Subcutaneous abdominal adipose tissue (tissue), 5 donors: ENCODE measurements around the gene DNAJC27.

Source experiments
- H3K27ac ChIP-seq: one replicate; pipeline ENCODE4 v1.7.0; 2013; ENCODE audit warnings: low read depth, mild to moderate bottlenecking, inconsistent platforms, low read length, moderate library complexity
- H3K27me3 ChIP-seq, 5 donors: one replicate each; pipeline ENCODE4 v1.7.0; 2013; ENCODE audit warnings: low read length in 5 of 5, inconsistent platforms in 1 of 5; ENCODE audit not compliant: control insufficient read depth in 5 of 5, insufficient read depth in 4 of 5
- H3K36me3 ChIP-seq, 5 donors: one replicate each; pipeline ENCODE4 v1.7.0; 2013; ENCODE audit warnings: low read length in 5 of 5; ENCODE audit not compliant: control insufficient read depth in 5 of 5, insufficient read depth in 5 of 5
- H3K4me1 ChIP-seq, 5 donors: one replicate each; pipeline ENCODE4 v1.7.0; 2013; ENCODE audit warnings: low read length in 5 of 5, mild to moderate bottlenecking in 3 of 5, moderate library complexity in 1 of 5; ENCODE audit not compliant: control insufficient read depth in 5 of 5, insufficient read depth in 5 of 5
- H3K4me3 ChIP-seq, 5 donors: one replicate each; pipeline ENCODE4 v1.7.0; 2013; ENCODE audit warnings: low read length in 5 of 5, low read depth in 1 of 5
- H3K9ac ChIP-seq, 5 donors: one replicate each; pipeline ENCODE4 v1.7.0; 2013; ENCODE audit warnings: low read length in 5 of 5, mild to moderate bottlenecking in 4 of 5, moderate library complexity in 3 of 5
- H3K9me3 ChIP-seq, 5 donors: one replicate each; pipeline ENCODE4 v1.7.0; 2013; ENCODE audit warnings: low read length in 5 of 5; ENCODE audit not compliant: control insufficient read depth in 5 of 5
- donor health status: healthy.
- donor health status: healthy.
- donor health status: healthy.
- donor health status: healthy.
- donor health status: healthy.

The DNAJC27 gene

GRCh38 chr2:24994146-24994724 is 22.5 kb upstream of the DNAJC27 start:
- Histone ChIP-seq H3K36me3 (no peaks in the 10 kb centered on the region), H3K27me3 (no peaks in the 10 kb centered on the region), H3K9ac (no peak overlapping the region), H3K4me1 (peaks cover 0 to 5% (median 0%) of the 10 kb centered on the region in 5 donors), H3K4me3 (no peak overlapping the region), H3K9me3 (no peaks in the 10 kb centered on the region), H3K27ac (no peak overlapping the region)

- H3K4me3 ChIP-seq: no peak overlapping the region
- H3K36me3 ChIP-seq: no peaks in the 10 kb centered on the region
- no peaks in the 10 kb centered on the region for H3K9me3 ChIP-seq
- peaks cover 0 to 5% (median 0%) of the 10 kb centered on the region in 5 donors for H3K4me1 ChIP-seq
- H3K27me3 ChIP-seq: no peaks in the 10 kb centered on the region
- no peak overlapping the region for H3K9ac ChIP-seq
- H3K27ac ChIP-seq: no peak overlapping the region
Measured at GRCh38 chr2:24993406-24994145, 21.8 kb upstream of the DNAJC27 start.

- no peak overlapping the region for H3K9ac ChIP-seq
- H3K4me1 ChIP-seq: peaks cover 3 to 15% (median 8%) of the 10 kb centered on the region in 5 donors
- H3K9me3 ChIP-seq: no peaks in the 10 kb centered on the region
- H3K27ac ChIP-seq: no peak overlapping the region
- no peaks in the 10 kb centered on the region for H3K36me3 ChIP-seq
- H3K27me3 ChIP-seq: no peaks in the 10 kb centered on the region
- no peak overlapping the region for H3K4me3 ChIP-seq
Measured at GRCh38 chr2:24986372-24986771, 14.6 kb upstream of the DNAJC27 start.

GRCh38 chr2:24985511-24985910 is 13.8 kb upstream of the DNAJC27 start:
- H3K4me3 ChIP-seq: no peak overlapping the region
- H3K36me3 ChIP-seq: no peaks in the 10 kb centered on the region
- H3K27ac ChIP-seq: no peak overlapping the region
- H3K4me1 ChIP-seq: peaks cover 3 to 15% (median 8%) of the 10 kb centered on the region in 5 donors
- H3K9ac ChIP-seq: no peak overlapping the region
- H3K9me3 ChIP-seq: no peaks in the 10 kb centered on the region
- no peaks in the 10 kb centered on the region for H3K27me3 ChIP-seq

- H3K27ac ChIP-seq: no peak overlapping the region
- H3K27me3 ChIP-seq: no peaks in the 10 kb centered on the region
- H3K9ac ChIP-seq: peak overlapping the region in 1 of 5 donors; percentile 18
- no peaks in the 10 kb centered on the region for H3K9me3 ChIP-seq
- H3K4me1 ChIP-seq: peaks cover 3 to 15% (median 8%) of the 10 kb centered on the region in 5 donors
- H3K4me3 ChIP-seq: no peak overlapping the region
- H3K36me3 ChIP-seq: no peaks in the 10 kb centered on the region
Measured at GRCh38 chr2:24984912-24985311, 13.2 kb upstream of the DNAJC27 start.

- no peak overlapping the region for H3K27ac ChIP-seq
- H3K36me3 ChIP-seq: peaks cover 0 to 6% (median 5%) of the 10 kb centered on the region in 5 donors
- H3K4me3 ChIP-seq: no peak overlapping the region
- H3K4me1 ChIP-seq: peaks cover 3 to 14% (median 8%) of the 10 kb centered on the region in 5 donors
- H3K9ac ChIP-seq: peak overlapping the region in 1 of 5 donors; percentile 25
- H3K9me3 ChIP-seq: no peaks in the 10 kb centered on the region
- H3K27me3 ChIP-seq: no peaks in the 10 kb centered on the region
Measured at GRCh38 chr2:24981411-24982136, 9.8 kb upstream of the DNAJC27 start.

GRCh38 chr2:24978661-24979060 is 6.9 kb upstream of the DNAJC27 start:
- no peaks in the 10 kb centered on the region for H3K4me1 ChIP-seq
- no peak overlapping the region for H3K27ac ChIP-seq
- H3K4me3 ChIP-seq: no peak overlapping the region
- H3K27me3 ChIP-seq: no peaks in the 10 kb centered on the region
- H3K9me3 ChIP-seq: no peaks in the 10 kb centered on the region
- H3K36me3 ChIP-seq: peaks cover 0 to 6% (median 5%) of the 10 kb centered on the region in 5 donors
- H3K9ac ChIP-seq: no peak overlapping the region

GRCh38 chr2:24977631-24978030 is 5.9 kb upstream of the DNAJC27 start:
- H3K4me1 ChIP-seq: peaks cover 0 to 9% (median 3%) of the 10 kb centered on the region in 5 donors
- H3K27ac ChIP-seq: no peak overlapping the region

GRCh38 chr2:24973812-24974211 is 2.1 kb upstream of the DNAJC27 start:
- Histone ChIP-seq H3K4me3 (no peak overlapping the region), H3K27me3 (no peaks in the 10 kb centered on the region), H3K36me3 (no peaks in the 10 kb centered on the region), H3K4me1 (peaks cover 0 to 16% (median 15%) of the 10 kb centered on the region in 5 donors), H3K27ac (peak overlapping the region; percentile 100), H3K9me3 (no peaks in the 10 kb centered on the region), H3K9ac (no peak overlapping the region)

More at GRCh38 chr2:24977631-24978030, 5.9 kb upstream of the DNAJC27 start:
- no peaks in the 10 kb centered on the region for H3K9me3 ChIP-seq
- no peak overlapping the region for H3K4me3 ChIP-seq
- H3K36me3 ChIP-seq: peaks cover 0 to 6% (median 5%) of the 10 kb centered on the region in 5 donors
- no peak overlapping the region for H3K9ac ChIP-seq
- no peaks in the 10 kb centered on the region for H3K27me3 ChIP-seq
